ENCODE results near the gene GHRHR. TPM values are rescaled to one million over a fixed set of nuclear protein-coding genes. Genes with fewer than 3 reads are reported as not detected.
A peak's percentile ranks its signal among the peaks of the same experiment; 100 is the strongest.

Gene GHRHR
- total RNA-seq, 1 donor = not detected

GRCh38 chr7:30975256-30975899 lies 11.6 kb downstream of the GHRHR start:
- TF ChIP-seq CTCF (IDR thresholded peaks at IDR 0.05; ENCODE audit: insufficient read depth, low read depth, low read length) = no peak
- H3K4me3 ChIP-seq (ENCODE audit: low read depth, low read length) = no peak overlapping the region
- no peak for DNase-seq (ENCODE audit: low read depth)

GRCh38 chr7:30976381-30976780 lies 12.6 kb downstream of the GHRHR start:
- H3K4me3 ChIP-seq (ENCODE audit: low read depth, low read length) = no peak overlapping the region
- no peak for TF ChIP-seq CTCF (IDR thresholded peaks at IDR 0.05; ENCODE audit: insufficient read depth, low read depth, low read length)
- no peak for DNase-seq (ENCODE audit: low read depth)

GRCh38 chr7:30977222-30977621 lies 13.5 kb downstream of the GHRHR start:
- no peak for TF ChIP-seq CTCF (IDR thresholded peaks at IDR 0.05; ENCODE audit: insufficient read depth, low read depth, low read length)
- DNase-seq (ENCODE audit: low read depth) = no peak
- no peak overlapping the region for H3K4me3 ChIP-seq (ENCODE audit: low read depth, low read length)

GRCh38 chr7:30977896-30978564 lies 14.3 kb downstream of the GHRHR start:
- peak; percentile 24 for DNase-seq (ENCODE audit: low read depth)
- H3K4me3 ChIP-seq (ENCODE audit: low read depth, low read length) = no peak overlapping the region

GRCh38 chr7:30979027-30979426 lies 15.3 kb downstream of the GHRHR start:
- no peak overlapping the region for H3K4me3 ChIP-seq (ENCODE audit: low read depth, low read length)
- TF ChIP-seq CTCF (IDR thresholded peaks at IDR 0.05; ENCODE audit: insufficient read depth, low read depth, low read length) = no peak
- no peak for DNase-seq (ENCODE audit: low read depth)

More at GRCh38 chr7:30977896-30978564, 14.3 kb downstream of the GHRHR start:
- TF ChIP-seq CTCF (IDR thresholded peaks at IDR 0.05; ENCODE audit: insufficient read depth, low read depth, low read length) = peak; percentile 57

- DNase-seq (ENCODE audit: low read depth) = no peak
- no peak for TF ChIP-seq CTCF (IDR thresholded peaks at IDR 0.05; ENCODE audit: insufficient read depth, low read depth, low read length)
- no peak overlapping the region for H3K4me3 ChIP-seq (ENCODE audit: low read depth, low read length)
Observed at GRCh38 chr7:30980194-30980593, 16.4 kb downstream of the GHRHR start.

Measured in fibroblast of villous mesenchyme (primary cell).